ENCODE data around the gene EPHB6. TPM values are rescaled to one million over a fixed set of nuclear protein-coding genes. Genes with fewer than 3 reads are reported as not detected.

EPHB6 gene, protein sequence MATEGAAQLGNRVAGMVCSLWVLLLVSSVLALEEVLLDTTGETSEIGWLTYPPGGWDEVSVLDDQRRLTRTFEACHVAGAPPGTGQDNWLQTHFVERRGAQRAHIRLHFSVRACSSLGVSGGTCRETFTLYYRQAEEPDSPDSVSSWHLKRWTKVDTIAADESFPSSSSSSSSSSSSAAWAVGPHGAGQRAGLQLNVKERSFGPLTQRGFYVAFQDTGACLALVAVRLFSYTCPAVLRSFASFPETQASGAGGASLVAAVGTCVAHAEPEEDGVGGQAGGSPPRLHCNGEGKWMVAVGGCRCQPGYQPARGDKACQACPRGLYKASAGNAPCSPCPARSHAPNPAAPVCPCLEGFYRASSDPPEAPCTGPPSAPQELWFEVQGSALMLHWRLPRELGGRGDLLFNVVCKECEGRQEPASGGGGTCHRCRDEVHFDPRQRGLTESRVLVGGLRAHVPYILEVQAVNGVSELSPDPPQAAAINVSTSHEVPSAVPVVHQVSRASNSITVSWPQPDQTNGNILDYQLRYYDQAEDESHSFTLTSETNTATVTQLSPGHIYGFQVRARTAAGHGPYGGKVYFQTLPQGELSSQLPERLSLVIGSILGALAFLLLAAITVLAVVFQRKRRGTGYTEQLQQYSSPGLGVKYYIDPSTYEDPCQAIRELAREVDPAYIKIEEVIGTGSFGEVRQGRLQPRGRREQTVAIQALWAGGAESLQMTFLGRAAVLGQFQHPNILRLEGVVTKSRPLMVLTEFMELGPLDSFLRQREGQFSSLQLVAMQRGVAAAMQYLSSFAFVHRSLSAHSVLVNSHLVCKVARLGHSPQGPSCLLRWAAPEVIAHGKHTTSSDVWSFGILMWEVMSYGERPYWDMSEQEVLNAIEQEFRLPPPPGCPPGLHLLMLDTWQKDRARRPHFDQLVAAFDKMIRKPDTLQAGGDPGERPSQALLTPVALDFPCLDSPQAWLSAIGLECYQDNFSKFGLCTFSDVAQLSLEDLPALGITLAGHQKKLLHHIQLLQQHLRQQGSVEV
- 30.5 and 48.2 TPM in 2 replicates for total RNA-seq (2014; rRNA removed)
- Bru-seq, nascent RNA: percentile 70 among the genes with signal in this experiment
- BruChase-seq, experiment 1, labeled RNA remaining after a 6-hour chase: percentile 74 among the genes with signal in this experiment
- BruChase-seq, experiment 2, labeled RNA remaining after a 2-hour chase: percentile 66 among the genes with signal in this experiment
- long read RNA-seq, transcript EPHB6-205 (7 exons, 2,300 nt): major isoform, 15 of 256 reads
- long read RNA-seq, partial matches to known transcripts: 152 of 256 reads
- long read RNA-seq, other reads (novel, unspliced or antisense): 89 of 256 reads

GRCh38 chr7:142854372-142855113 lies at the start of gene EPHB6:
Gene EPHB6 (plus strand): TSS chr7:142855076. CDS start chr7:142863228, 8,152 bp downstream.
- intact Hi-C loops (cut with micrococcal nuclease): loop anchor here (1.0 kb wide), 2 partner anchors 12 to 149 kb away; no protein-coding TSS in a partner anchor
- DNase-seq (peak; percentile 77), ATAC-seq (peak; percentile 79)
- no peaks in the 10 kb centered on the region for H3K27me3 ChIP-seq (ENCODE audit: low read length)
- CTCF ChIA-PET: interaction anchor here (1.3 to 1.5 kb wide), 2 partner anchors 41 to 148 kb away, joined by 4 to 6 read pairs; no protein-coding TSS in a partner anchor
- POLR2A ChIA-PET (ENCODE audit: unreplicated experiment): interaction anchor here (0.6 to 1.0 kb wide), 4 partner anchors 11 to 425 kb away, joined by 4 to 22 read pairs (median 4); no protein-coding TSS in a partner anchor
- H3K36me3 ChIP-seq (ENCODE audit: low read depth, low read length): no peaks in the 10 kb centered on the region
- H3K9me2 ChIP-seq (replicated peaks; ENCODE audit: low read length): no peaks in the 10 kb centered on the region
- no peak for TF ChIP-seq EZH2 (IDR thresholded peaks at IDR 0.05; ENCODE audit: low read length, unreplicated experiment)
- TF ChIP-seq, protein P1, sequence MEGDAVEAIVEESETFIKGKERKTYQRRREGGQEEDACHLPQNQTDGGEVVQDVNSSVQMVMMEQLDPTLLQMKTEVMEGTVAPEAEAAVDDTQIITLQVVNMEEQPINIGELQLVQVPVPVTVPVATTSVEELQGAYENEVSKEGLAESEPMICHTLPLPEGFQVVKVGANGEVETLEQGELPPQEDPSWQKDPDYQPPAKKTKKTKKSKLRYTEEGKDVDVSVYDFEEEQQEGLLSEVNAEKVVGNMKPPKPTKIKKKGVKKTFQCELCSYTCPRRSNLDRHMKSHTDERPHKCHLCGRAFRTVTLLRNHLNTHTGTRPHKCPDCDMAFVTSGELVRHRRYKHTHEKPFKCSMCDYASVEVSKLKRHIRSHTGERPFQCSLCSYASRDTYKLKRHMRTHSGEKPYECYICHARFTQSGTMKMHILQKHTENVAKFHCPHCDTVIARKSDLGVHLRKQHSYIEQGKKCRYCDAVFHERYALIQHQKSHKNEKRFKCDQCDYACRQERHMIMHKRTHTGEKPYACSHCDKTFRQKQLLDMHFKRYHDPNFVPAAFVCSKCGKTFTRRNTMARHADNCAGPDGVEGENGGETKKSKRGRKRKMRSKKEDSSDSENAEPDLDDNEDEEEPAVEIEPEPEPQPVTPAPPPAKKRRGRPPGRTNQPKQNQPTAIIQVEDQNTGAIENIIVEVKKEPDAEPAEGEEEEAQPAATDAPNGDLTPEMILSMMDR (conservative IDR thresholded peaks at IDR 0.05; ENCODE audit: low read depth, low read length): no peak
- TF ChIP-seq EZH2phosphoT487 (IDR thresholded peaks at IDR 0.05; ENCODE audit: borderline replicate concordance, low read length): no peak
- peak within 1 kb of the TSS; percentile 88 for H2AFZ ChIP-seq (ENCODE audit: low read length)
- no peaks in the 10 kb centered on the region for H3K9me3 ChIP-seq (ENCODE audit: low read length)
- H3K27ac ChIP-seq (ENCODE audit: low read length): peak within 1 kb of the TSS; percentile 58
- H3K79me2 ChIP-seq (ENCODE audit: low read length): 0 out of 2 replicates have a peak, but pooled peaks cover 6% of the 10 kb centered on the region
- no peaks in the 10 kb centered on the region for H3F3A ChIP-seq (ENCODE audit: low read length, unreplicated experiment)
- H3K4me1 ChIP-seq (ENCODE audit: insufficient read depth, low read length): peaks cover 21% of the 10 kb centered on the region
- peak within 1 kb of the TSS; percentile 93 for H3K9ac ChIP-seq (ENCODE audit: low read length)
- BruUV-seq (replicated peaks): no TSS peak
- H4K20me1 ChIP-seq (ENCODE audit: low read length): no peaks in the 10 kb centered on the region
- H3K4me3 ChIP-seq (ENCODE audit: low read length): peak within 1 kb of the TSS; percentile 87
- H3K4me2 ChIP-seq (ENCODE audit: low read length): peak within 1 kb of the TSS; percentile 92

- no peaks in the 10 kb centered on the region for H4K20me1 ChIP-seq (ENCODE audit: low read length)
- peaks cover 19% of the 10 kb centered on the region for H3F3A ChIP-seq (ENCODE audit: low read length, unreplicated experiment)
- CTCF ChIA-PET: no interaction called here
- POLR2A ChIA-PET (ENCODE audit: unreplicated experiment): no interaction called here
- peaks cover 39% of the 10 kb centered on the region for H3K4me1 ChIP-seq (ENCODE audit: insufficient read depth, low read length)
- TF ChIP-seq EZH2phosphoT487 (IDR thresholded peaks at IDR 0.05; ENCODE audit: borderline replicate concordance, low read length) (no peak), EZH2 (IDR thresholded peaks at IDR 0.05; ENCODE audit: low read length, unreplicated experiment) (no peak)
- TF ChIP-seq, protein P1 (conservative IDR thresholded peaks at IDR 0.05; ENCODE audit: low read depth, low read length): no peak
- intact Hi-C loops (cut with micrococcal nuclease): no loop called here
- ATAC-seq (no peak), DNase-seq (no peak)
- peak overlapping the region; percentile 98 for H3K27ac ChIP-seq (ENCODE audit: low read length)
- H3K79me2 ChIP-seq (ENCODE audit: low read length): peaks cover 5% of the 10 kb centered on the region
- H3K9me3 ChIP-seq (ENCODE audit: low read length): no peaks in the 10 kb centered on the region
- H2AFZ ChIP-seq (ENCODE audit: low read length): no peak overlapping the region
- no peak overlapping the region for H3K4me3 ChIP-seq (ENCODE audit: low read length)
- no peaks in the 10 kb centered on the region for H3K9me2 ChIP-seq (replicated peaks; ENCODE audit: low read length)
- H3K9ac ChIP-seq (ENCODE audit: low read length): no peak overlapping the region
- no peaks in the 10 kb centered on the region for H3K27me3 ChIP-seq (ENCODE audit: low read length)
- H3K36me3 ChIP-seq (ENCODE audit: low read depth, low read length): peaks cover 30% of the 10 kb centered on the region
- H3K4me2 ChIP-seq (ENCODE audit: low read length): no peak overlapping the region
- no TSS peak for BruUV-seq (replicated peaks)
Measured at GRCh38 chr7:142805350-142806021, 49.4 kb upstream of the EPHB6 start.

All from PC-3 (cell line).